ENCODE measurements around the gene CFAP107.

- TF ChIP-seq, protein P1, sequence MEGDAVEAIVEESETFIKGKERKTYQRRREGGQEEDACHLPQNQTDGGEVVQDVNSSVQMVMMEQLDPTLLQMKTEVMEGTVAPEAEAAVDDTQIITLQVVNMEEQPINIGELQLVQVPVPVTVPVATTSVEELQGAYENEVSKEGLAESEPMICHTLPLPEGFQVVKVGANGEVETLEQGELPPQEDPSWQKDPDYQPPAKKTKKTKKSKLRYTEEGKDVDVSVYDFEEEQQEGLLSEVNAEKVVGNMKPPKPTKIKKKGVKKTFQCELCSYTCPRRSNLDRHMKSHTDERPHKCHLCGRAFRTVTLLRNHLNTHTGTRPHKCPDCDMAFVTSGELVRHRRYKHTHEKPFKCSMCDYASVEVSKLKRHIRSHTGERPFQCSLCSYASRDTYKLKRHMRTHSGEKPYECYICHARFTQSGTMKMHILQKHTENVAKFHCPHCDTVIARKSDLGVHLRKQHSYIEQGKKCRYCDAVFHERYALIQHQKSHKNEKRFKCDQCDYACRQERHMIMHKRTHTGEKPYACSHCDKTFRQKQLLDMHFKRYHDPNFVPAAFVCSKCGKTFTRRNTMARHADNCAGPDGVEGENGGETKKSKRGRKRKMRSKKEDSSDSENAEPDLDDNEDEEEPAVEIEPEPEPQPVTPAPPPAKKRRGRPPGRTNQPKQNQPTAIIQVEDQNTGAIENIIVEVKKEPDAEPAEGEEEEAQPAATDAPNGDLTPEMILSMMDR (conservative IDR thresholded peaks at IDR 0.05; ENCODE audit: low read depth in 2 of 2) = no peak
- TF ChIP-seq, protein P2, sequence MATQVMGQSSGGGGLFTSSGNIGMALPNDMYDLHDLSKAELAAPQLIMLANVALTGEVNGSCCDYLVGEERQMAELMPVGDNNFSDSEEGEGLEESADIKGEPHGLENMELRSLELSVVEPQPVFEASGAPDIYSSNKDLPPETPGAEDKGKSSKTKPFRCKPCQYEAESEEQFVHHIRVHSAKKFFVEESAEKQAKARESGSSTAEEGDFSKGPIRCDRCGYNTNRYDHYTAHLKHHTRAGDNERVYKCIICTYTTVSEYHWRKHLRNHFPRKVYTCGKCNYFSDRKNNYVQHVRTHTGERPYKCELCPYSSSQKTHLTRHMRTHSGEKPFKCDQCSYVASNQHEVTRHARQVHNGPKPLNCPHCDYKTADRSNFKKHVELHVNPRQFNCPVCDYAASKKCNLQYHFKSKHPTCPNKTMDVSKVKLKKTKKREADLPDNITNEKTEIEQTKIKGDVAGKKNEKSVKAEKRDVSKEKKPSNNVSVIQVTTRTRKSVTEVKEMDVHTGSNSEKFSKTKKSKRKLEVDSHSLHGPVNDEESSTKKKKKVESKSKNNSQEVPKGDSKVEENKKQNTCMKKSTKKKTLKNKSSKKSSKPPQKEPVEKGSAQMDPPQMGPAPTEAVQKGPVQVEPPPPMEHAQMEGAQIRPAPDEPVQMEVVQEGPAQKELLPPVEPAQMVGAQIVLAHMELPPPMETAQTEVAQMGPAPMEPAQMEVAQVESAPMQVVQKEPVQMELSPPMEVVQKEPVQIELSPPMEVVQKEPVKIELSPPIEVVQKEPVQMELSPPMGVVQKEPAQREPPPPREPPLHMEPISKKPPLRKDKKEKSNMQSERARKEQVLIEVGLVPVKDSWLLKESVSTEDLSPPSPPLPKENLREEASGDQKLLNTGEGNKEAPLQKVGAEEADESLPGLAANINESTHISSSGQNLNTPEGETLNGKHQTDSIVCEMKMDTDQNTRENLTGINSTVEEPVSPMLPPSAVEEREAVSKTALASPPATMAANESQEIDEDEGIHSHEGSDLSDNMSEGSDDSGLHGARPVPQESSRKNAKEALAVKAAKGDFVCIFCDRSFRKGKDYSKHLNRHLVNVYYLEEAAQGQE (IDR thresholded peaks at IDR 0.05; ENCODE audit: unreplicated experiment) = no peak
- TF ChIP-seq POLR2AphosphoS5 (IDR thresholded peaks at IDR 0.05; ENCODE audit: low read depth) (no peak), EZH2 (IDR thresholded peaks at IDR 0.05; ENCODE audit: low read depth, unreplicated experiment) (no peak), ETS1 (IDR thresholded peaks at IDR 0.05) (no peak), EZH2phosphoT487 (IDR thresholded peaks at IDR 0.05; ENCODE audit: unreplicated experiment) (no peak)
Measured at GRCh38 chr1:12810691-12811408, 64.8 kb downstream of the CFAP107 start.
